Endothelial cell of umbilical vein (primary cell): Measurements from ENCODE around the gene UGT2B15.

Source experiments
- EZH2 ChIP-seq: IDR thresholded peaks from 2 replicates; pipeline ENCODE4 v1.6.1; 2012; ENCODE audit warnings: borderline replicate concordance, low read depth, mild to moderate bottlenecking, moderate library complexity, low read length, inconsistent platforms; ENCODE audit not compliant: severe bottlenecking
- POLR2A ChIP-seq: IDR thresholded peaks from 2 replicates; pipeline ENCODE4 v1.6.1; 2012; ENCODE audit warnings: low read depth, mild to moderate bottlenecking, control low read depth, low read length
- POLR2AphosphoS5 ChIP-seq: IDR thresholded peaks from 2 replicates; pipeline ENCODE4 v1.6.1; 2012; ENCODE audit warnings: low read depth, mild to moderate bottlenecking, control low read depth, low read length, moderate library complexity; ENCODE audit not compliant: insufficient read depth
- TF ChIP-seq, protein P1 (sequence below), 2 donors: IDR thresholded peaks; 1 replicate in 1 of 2; 2 replicates in 1 of 2; pipeline ENCODE4 v1.5.1; 2011; ENCODE audit warnings: low read length in 2 of 2, mild to moderate bottlenecking in 2 of 2, moderate library complexity in 2 of 2, control low read depth in 1 of 2, inconsistent platforms in 1 of 2, low read depth in 1 of 2; ENCODE audit not compliant: insufficient read depth in 1 of 2; ENCODE audit errors: extremely low read depth in 1 of 2

DNA sequence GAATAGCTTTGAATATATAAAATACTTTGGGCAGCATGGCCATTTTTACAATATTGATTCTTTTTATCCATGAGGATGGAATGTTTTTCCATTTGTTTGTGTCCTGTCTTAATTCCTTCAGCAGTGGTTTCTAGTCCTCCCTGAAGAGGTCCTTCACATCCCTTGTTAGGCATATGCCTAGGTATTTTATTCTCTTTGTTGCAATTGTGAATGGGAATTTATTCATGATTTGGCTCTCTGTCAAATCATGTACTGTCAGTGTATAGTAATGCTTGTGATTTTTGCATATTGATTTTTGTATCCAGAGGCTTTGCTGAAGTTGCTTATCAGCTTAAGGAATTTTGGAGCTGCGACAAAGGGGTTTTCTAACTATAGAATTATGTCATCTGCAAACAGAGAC is 18.5 kb downstream of the UGT2B15 start:
- TF ChIP-seq, protein P1, sequence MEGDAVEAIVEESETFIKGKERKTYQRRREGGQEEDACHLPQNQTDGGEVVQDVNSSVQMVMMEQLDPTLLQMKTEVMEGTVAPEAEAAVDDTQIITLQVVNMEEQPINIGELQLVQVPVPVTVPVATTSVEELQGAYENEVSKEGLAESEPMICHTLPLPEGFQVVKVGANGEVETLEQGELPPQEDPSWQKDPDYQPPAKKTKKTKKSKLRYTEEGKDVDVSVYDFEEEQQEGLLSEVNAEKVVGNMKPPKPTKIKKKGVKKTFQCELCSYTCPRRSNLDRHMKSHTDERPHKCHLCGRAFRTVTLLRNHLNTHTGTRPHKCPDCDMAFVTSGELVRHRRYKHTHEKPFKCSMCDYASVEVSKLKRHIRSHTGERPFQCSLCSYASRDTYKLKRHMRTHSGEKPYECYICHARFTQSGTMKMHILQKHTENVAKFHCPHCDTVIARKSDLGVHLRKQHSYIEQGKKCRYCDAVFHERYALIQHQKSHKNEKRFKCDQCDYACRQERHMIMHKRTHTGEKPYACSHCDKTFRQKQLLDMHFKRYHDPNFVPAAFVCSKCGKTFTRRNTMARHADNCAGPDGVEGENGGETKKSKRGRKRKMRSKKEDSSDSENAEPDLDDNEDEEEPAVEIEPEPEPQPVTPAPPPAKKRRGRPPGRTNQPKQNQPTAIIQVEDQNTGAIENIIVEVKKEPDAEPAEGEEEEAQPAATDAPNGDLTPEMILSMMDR (IDR thresholded peaks at IDR 0.05; ENCODE audit: extremely low read depth in 1 of 2, insufficient read depth in 1 of 2, low read depth in 1 of 2, low read length in 2 of 2), result no peak
- no peak for TF ChIP-seq POLR2A
- no peak for TF ChIP-seq POLR2AphosphoS5
- TF ChIP-seq EZH2, result no peak
